B cell (primary cell): ENCODE measurements around the gene DLGAP4. TPM values are rescaled to one million over a fixed set of nuclear protein-coding genes. Genes with fewer than 3 reads are reported as not detected.

ENCODE experiments used
- ATAC-seq: fragments of 200-7000 bp; cut with Tn5 transposase; one replicate; pipeline ENCODE4 v1.10.0; 2021; ENCODE audit warnings: low read depth, mild to moderate bottlenecking, moderate number of reproducible peaks, moderate library complexity
- CTCF ChIA-PET: fragments of 350-600 bp; sonication (Branson Sonifier 250); formaldehyde crosslinking; loops from one replicate; lab custom pipeline; 2021; ENCODE audit warnings: antibody characterized with exemption, inconsistent platforms; lab: Charles Lee
- POLR2A ChIA-PET: fragments of 350-600 bp; sonication (Branson Sonifier 250); formaldehyde crosslinking; loops from one replicate; lab custom pipeline; 2021; ENCODE audit warnings: antibody characterized with exemption; lab: Charles Lee
- DNase-seq: peaks from one replicate; pipeline ENCODE4 v3.0.0; 2013
- H2AFZ ChIP-seq: 2 replicates; pipeline ENCODE4 v1.6.1; 2012; ENCODE audit warnings: mild to moderate bottlenecking, low read depth, low read length; ENCODE audit not compliant: insufficient read depth, poor library complexity, severe bottlenecking
- H3K27ac ChIP-seq, 2 donors: 1 replicate in 1 of 2; 2 replicates in 1 of 2; pipeline ENCODE4 v1.5.1; 2012 to 2013; ENCODE audit warnings: low read length in 2 of 2, mild to moderate bottlenecking in 2 of 2, moderate library complexity in 1 of 2
- H3K27me3 ChIP-seq, 4 experiments: fragments of 200-600 bp in 1 of 4; sonication (generic) in 1 of 4; replicated peaks in 1 of 4; 1 replicate in 2 of 4; 2 replicates in 2 of 4; pipeline versions ENCODE4 v1.6.1 to v1.7.0; 2013 to 2016; ENCODE audit warnings: low read length in 3 of 4, mild to moderate bottlenecking in 2 of 4, mixed read lengths in 1 of 4, moderate library complexity in 1 of 4; ENCODE audit not compliant: insufficient read depth in 4 of 4, control insufficient read depth in 3 of 4; ENCODE audit errors: control extremely low read depth in 1 of 4
- H3K36me3 ChIP-seq, 2 experiments: replicated peaks in 1 of 2; 1 replicate in 1 of 2; 2 replicates in 1 of 2; pipeline versions ENCODE4 v1.6.1 to v1.7.1; 2013; ENCODE audit warnings: low read length in 1 of 2; ENCODE audit not compliant: insufficient read depth in 2 of 2, control insufficient read depth in 1 of 2; ENCODE audit errors: control extremely low read depth in 1 of 2, extremely low read depth in 1 of 2
- H3K4me1 ChIP-seq, 2 donors: fragments of 200-600 bp in 1 of 2; sonication (generic) in 1 of 2; 1 replicate in 1 of 2; 2 replicates in 1 of 2; pipeline versions ENCODE4 v1.5.1 to v1.6.1; 2013 to 2017; ENCODE audit warnings: low read length in 2 of 2; ENCODE audit not compliant: control insufficient read depth in 2 of 2, insufficient read depth in 2 of 2
- H3K4me2 ChIP-seq: replicated peaks from 2 replicates; pipeline ENCODE3; 2012; ENCODE audit warnings: mild to moderate bottlenecking, low read depth, low read length; ENCODE audit not compliant: poor library complexity, severe bottlenecking
- H3K4me3 ChIP-seq, 5 experiments: fragments of 200-600 bp in 1 of 5; sonication (generic) in 1 of 5; 1 replicate in 3 of 5; 2 replicates in 2 of 5; pipeline versions ENCODE4 v1.5.1 to v1.7.0; 2011 to 2016; ENCODE audit warnings: low read length in 4 of 5, mild to moderate bottlenecking in 4 of 5, low read depth in 2 of 5, control low read depth in 1 of 5, moderate library complexity in 1 of 5; ENCODE audit not compliant: insufficient read depth in 1 of 5; ENCODE audit errors: control extremely low read depth in 1 of 5, extremely low read depth in 1 of 5
- H3K79me2 ChIP-seq: fragments of 200-600 bp; sonication (generic); one replicate; pipeline ENCODE4 v1.6.0; 2016; ENCODE audit warnings: low read length; ENCODE audit not compliant: control insufficient read depth, insufficient read depth
- H3K9ac ChIP-seq: fragments of 200-600 bp; sonication (generic); 2 replicates; pipeline ENCODE4 v1.6.1; 2017; ENCODE audit warnings: mild to moderate bottlenecking, low read length, moderate library complexity
- H3K9me3 ChIP-seq, 3 donors: one replicate each; pipeline versions ENCODE4 v1.6.1 to v1.7.1; 2013; ENCODE audit warnings: low read length in 2 of 3; ENCODE audit not compliant: control insufficient read depth in 2 of 3, insufficient read depth in 1 of 3; ENCODE audit errors: control extremely low read depth in 1 of 3
- H4K20me1 ChIP-seq: 2 replicates; pipeline ENCODE4 v1.6.0; 2012; ENCODE audit warnings: mild to moderate bottlenecking, low read length; ENCODE audit not compliant: insufficient read depth, control insufficient read depth, poor library complexity, severe bottlenecking
- H3K27ac Mint-ChIP-seq: one replicate; pipeline ENCODE4 v1.8.0; 2021; ENCODE audit warnings: mixed read lengths
- H3K27me3 Mint-ChIP-seq: one replicate; pipeline ENCODE4 v1.8.0; 2021; ENCODE audit warnings: mixed read lengths
- H3K4me1 Mint-ChIP-seq: one replicate; pipeline ENCODE4 v1.8.0; 2021; ENCODE audit warnings: mixed read lengths
- H3K4me3 Mint-ChIP-seq: one replicate; pipeline ENCODE4 v1.8.0; 2021; ENCODE audit warnings: mixed read lengths
- H3K9me3 Mint-ChIP-seq: one replicate; pipeline ENCODE4 v1.8.0; 2022; ENCODE audit warnings: mixed read lengths; ENCODE audit not compliant: insufficient read depth
- EZH2 ChIP-seq: IDR thresholded peaks from 2 replicates; pipeline ENCODE4 v1.6.1; 2012; ENCODE audit warnings: borderline replicate concordance, low read depth, mild to moderate bottlenecking, moderate library complexity, low read length; ENCODE audit not compliant: insufficient read depth, poor library complexity, severe bottlenecking
- WGBS: methylation state at CpG from one replicate; pipeline ENCODE4 v1.1.5; 2013; ENCODE audit warnings: missing lambda C conversion rate; ENCODE audit not compliant: insufficient coverage; 5-methylcytosine and 5-hydroxymethylcytosine counted together
- intact Hi-C: fragments of 100-400 bp; cut with micrococcal nuclease; formaldehyde crosslinking; loops from one replicate; pipeline ENCODE4 v1.10.0; 2022
- polyA plus RNA-seq: library from polyadenylated mRNA; depleted of rRNA; stranded (reverse); fragments of >200 nt; gene quantifications from 2 replicates; pipeline ENCODE4 v1.2.3, GENCODE V29; 2012
- total RNA-seq, 2 donors: library from RNA; stranded (reverse); fragments of 120-200 nt in 1 of 2; gene quantifications; 1 replicate in 1 of 2; 2 replicates in 1 of 2; pipeline versions ENCODE4 v1.2.3 to v1.2.4, GENCODE V29; 2013 to 2022
- TF ChIP-seq, protein P1 (sequence below): fragments of 200-600 bp; IDR thresholded peaks from one replicate; pipeline ENCODE4 v1.8.0; 2022; ENCODE audit warnings: antibody characterized with exemption, mild to moderate bottlenecking

DLGAP4 gene
- total and polyA plus RNA-seq, 2 donors (not counting 1 experiment from before 2014, with no cell fraction given): 68.8 to 87.8 TPM

DNA sequence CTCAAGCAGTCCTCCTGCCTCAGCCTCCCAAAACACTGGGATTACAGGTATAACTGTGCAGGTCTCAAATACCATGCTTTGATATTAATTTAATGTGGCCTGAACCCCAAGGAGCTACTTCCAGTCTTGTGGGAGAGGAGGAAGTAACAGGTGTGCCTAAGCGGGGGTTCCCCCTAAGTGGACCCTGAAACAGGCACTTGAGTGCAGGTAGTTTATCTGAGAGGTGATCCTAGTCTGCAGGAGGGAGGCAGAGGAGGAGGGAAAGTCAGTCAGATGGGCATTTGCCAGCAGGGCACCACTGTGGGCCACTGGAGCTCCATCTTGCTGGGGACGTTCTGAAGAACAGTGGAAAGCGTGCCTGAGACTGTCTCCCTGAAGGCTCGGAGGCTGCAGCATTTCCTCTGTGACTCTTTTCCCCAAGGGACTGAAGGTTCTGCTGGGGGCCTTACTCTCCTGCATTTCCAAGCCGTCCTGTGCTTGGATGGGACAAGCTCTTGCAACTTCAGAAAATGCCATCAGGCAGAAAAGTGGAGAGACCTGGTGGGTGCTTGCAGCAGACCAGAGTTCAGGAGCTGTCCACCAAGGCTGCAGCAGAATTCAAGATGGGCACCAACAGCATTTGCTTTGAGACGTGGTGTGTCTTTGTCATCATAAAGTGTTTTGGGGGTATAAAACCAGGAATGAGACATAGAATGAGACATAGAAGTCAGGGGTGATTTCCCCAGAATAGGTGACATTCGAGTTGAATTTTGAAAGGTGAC is 4.6 kb upstream of the DLGAP4 start:
- DNase-seq (no peak), ATAC-seq (no peak)
- H3K79me2 ChIP-seq: no peaks in the 10 kb centered on the region
- H3K36me3 ChIP-seq: no peaks in the 10 kb centered on the region
- 78% methylated on average over 7 of the region's 7 CpGs for WGBS
- H3K4me2 ChIP-seq: no peak overlapping the region
- peaks cover 0 to 65% (median 17%) of the 10 kb centered on the region in 4 experiments for H3K27me3 ChIP-seq
- intact Hi-C loops: no loop called here
- ChIA-PET CTCF (no interaction called here), POLR2A (no interaction called here)
- Mint-ChIP-seq H3K27ac (no peak overlapping the region), H3K27me3 (peaks cover 75% of the 10 kb centered on the region), H3K4me1 (peaks cover 9% of the 10 kb centered on the region), H3K9me3 (no peaks in the 10 kb centered on the region), H3K4me3 (no peak overlapping the region)
- H3K4me1 ChIP-seq: peaks cover 2% of the 10 kb centered on the region in 2 donors
- TF ChIP-seq, protein P1, sequence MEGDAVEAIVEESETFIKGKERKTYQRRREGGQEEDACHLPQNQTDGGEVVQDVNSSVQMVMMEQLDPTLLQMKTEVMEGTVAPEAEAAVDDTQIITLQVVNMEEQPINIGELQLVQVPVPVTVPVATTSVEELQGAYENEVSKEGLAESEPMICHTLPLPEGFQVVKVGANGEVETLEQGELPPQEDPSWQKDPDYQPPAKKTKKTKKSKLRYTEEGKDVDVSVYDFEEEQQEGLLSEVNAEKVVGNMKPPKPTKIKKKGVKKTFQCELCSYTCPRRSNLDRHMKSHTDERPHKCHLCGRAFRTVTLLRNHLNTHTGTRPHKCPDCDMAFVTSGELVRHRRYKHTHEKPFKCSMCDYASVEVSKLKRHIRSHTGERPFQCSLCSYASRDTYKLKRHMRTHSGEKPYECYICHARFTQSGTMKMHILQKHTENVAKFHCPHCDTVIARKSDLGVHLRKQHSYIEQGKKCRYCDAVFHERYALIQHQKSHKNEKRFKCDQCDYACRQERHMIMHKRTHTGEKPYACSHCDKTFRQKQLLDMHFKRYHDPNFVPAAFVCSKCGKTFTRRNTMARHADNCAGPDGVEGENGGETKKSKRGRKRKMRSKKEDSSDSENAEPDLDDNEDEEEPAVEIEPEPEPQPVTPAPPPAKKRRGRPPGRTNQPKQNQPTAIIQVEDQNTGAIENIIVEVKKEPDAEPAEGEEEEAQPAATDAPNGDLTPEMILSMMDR: no peak
- TF ChIP-seq EZH2: no peak
- H3K27ac ChIP-seq: no peak overlapping the region
- H3K9me3 ChIP-seq: peaks cover 0 to 8% (median 0%) of the 10 kb centered on the region in 3 donors
- no peak overlapping the region for H2AFZ ChIP-seq
- no peak overlapping the region for H3K4me3 ChIP-seq
- H4K20me1 ChIP-seq: no peaks in the 10 kb centered on the region
- H3K9ac ChIP-seq: no peak overlapping the region

DNA sequence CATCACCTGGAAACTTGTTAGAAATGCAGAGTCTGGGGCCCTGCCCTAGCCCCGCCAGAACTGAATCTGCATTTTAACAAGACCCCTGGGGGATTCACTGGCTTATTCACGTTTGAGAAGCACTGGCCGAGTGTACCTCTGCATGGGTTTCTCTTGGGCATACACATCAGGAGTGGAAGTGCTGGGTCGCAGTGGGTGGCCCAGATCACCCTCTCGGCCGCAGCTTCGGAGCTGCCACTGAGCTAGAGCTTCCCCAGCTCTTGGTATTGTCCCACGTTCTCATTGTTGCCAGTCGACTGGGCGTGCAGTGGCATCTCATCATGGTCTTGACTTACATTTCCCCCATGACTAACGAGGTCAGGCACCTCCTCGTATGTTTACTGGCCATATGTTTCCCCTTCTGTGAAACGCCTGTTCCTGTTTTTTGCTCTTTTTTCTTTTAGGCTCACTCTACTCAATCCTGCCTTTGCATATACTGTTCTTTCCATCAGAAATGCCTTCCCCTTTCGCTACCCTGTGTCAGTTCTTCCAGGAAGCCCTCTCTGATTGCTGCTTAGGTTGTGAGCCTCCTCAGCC is 3.0 kb upstream of the DLGAP4 start:
- H4K20me1 ChIP-seq: no peaks in the 10 kb centered on the region
- H3K36me3 ChIP-seq: no peaks in the 10 kb centered on the region
- no peak for DNase-seq
- Mint-ChIP-seq H3K27ac (no peak overlapping the region), H3K27me3 (peaks cover 71% of the 10 kb centered on the region), H3K9me3 (no peaks in the 10 kb centered on the region), H3K4me1 (peaks cover 14% of the 10 kb centered on the region), H3K4me3 (no peak overlapping the region)
- H3K4me2 ChIP-seq: no peak overlapping the region
- CTCF ChIA-PET: no interaction called here
- peaks cover 11 to 13% of the 10 kb centered on the region in 2 donors for H3K4me1 ChIP-seq
- POLR2A ChIA-PET: no interaction called here
- no peak overlapping the region for H3K27ac ChIP-seq
- intact Hi-C loops: no loop called here
- peaks cover 0 to 13% (median 0%) of the 10 kb centered on the region in 3 donors for H3K9me3 ChIP-seq
- TF ChIP-seq, protein P1: no peak
- TF ChIP-seq EZH2: no peak
- no peak overlapping the region for H3K4me3 ChIP-seq
- H3K79me2 ChIP-seq: no peaks in the 10 kb centered on the region
- H3K9ac ChIP-seq: no peak overlapping the region
- peaks cover 0 to 75% (median 23%) of the 10 kb centered on the region in 4 experiments for H3K27me3 ChIP-seq
- no peak overlapping the region for H2AFZ ChIP-seq
- WGBS: 29% methylated on average over 14 of the region's 14 CpGs
- ATAC-seq: no peak
